H1 (cell line): ENCODE results near the gene TFCP2L1. TPM values are rescaled to one million over a fixed set of nuclear protein-coding genes. Genes with fewer than 3 reads are reported as not detected.

Experiments
- FOSL1 ChIP-seq: IDR thresholded peaks from 2 replicates; pipeline ENCODE4 v1.6.1; 2011; ENCODE audit warnings: mild to moderate bottlenecking, low read depth, low read length, moderate library complexity; ENCODE audit not compliant: insufficient read depth
- SP1 ChIP-seq: IDR thresholded peaks from 2 replicates; pipeline ENCODE4 v1.6.1; 2011; ENCODE audit warnings: low read depth, low read length
- TBP ChIP-seq: IDR thresholded peaks from 2 replicates; pipeline ENCODE4 v1.6.1; 2011; ENCODE audit warnings: low read depth, low read length, improper control_type of control experiment
- USF2 ChIP-seq: IDR thresholded peaks from 2 replicates; pipeline ENCODE4 v1.6.1; 2011; ENCODE audit warnings: low read length, improper control_type of control experiment
- polyA plus RNA-seq, 7 experiments: library from polyadenylated mRNA; depleted of rRNA in 3 of 7; stranded (reverse) in 5 of 7; unstranded in 2 of 7; fragments of >200 nt in 5 of 7; fragments of 200-250 nt in 2 of 7; gene quantifications; 1 replicate in 5 of 7; 2 replicates in 1 of 7; 4 replicates in 1 of 7; pipeline versions ENCODE4 v1.2.1 to v1.2.3, GENCODE V29; 2011 to 2013; ENCODE audit warnings: missing spikeins in 2 of 7, mixed read lengths in 2 of 7
- total RNA-seq: library from RNA; stranded (reverse); fragmentation: NEBNext Ultra II Directional; extraction: Animal tissue kit (Norgen Biotek cat#: 25700); gene quantifications from 2 replicates; pipeline ENCODE4 v1.2.1, GENCODE V29; 2021

TFCP2L1 gene
- total and polyA plus RNA-seq, 2 of the 8 experiments (the other 6 are each of a cell fraction or from before 2014, with no cell fraction given), result 1.5 to 3.8 TPM

GRCh38 chr2:121263996-121264715 is 20.8 kb downstream of the TFCP2L1 start (continued):
- no peak for TF ChIP-seq USF2
- no peak for TF ChIP-seq FOSL1
- no peak for TF ChIP-seq TBP
- no peak for TF ChIP-seq SP1
- TF ChIP-seq, all 59 proteins: peak for 3
